Pancreas (tissue), 10 donors: ENCODE measurements around the gene SLC7A8. TPM values are rescaled to one million over a fixed set of nuclear protein-coding genes. Genes with fewer than 3 reads are reported as not detected.

Source experiments
- ATAC-seq, 4 donors: fragments of 200-7000 bp; cut with Tn5 transposase; one replicate each; pipeline versions ENCODE4 v1.8.0 to v1.9.1; 2020; ENCODE audit warnings: mild to moderate bottlenecking in 4 of 4, moderate library complexity in 4 of 4
- DNase-seq, 6 donors: peaks; one replicate each; pipeline ENCODE4 v3.0.0-alpha.2; 2020
- FAIRE-seq: peaks from 2 replicates; lab custom pipeline; 2012; peaks lifted over from hg19 to GRCh38; lab: Jason Lieb, UNC
- H3K27ac ChIP-seq, 4 donors: fragments of 200-600 bp; sonication (generic); 1 replicate in 3 of 4; 2 replicates in 1 of 4; pipeline versions ENCODE4 v1.5.0 to v1.8.0; 2020
- H3K27me3 ChIP-seq, 4 donors: fragments of 200-600 bp; one replicate each; pipeline ENCODE4 v1.8.0; 2021
- H3K36me3 ChIP-seq, 3 donors: fragments of 200-600 bp; sonication (generic) in 1 of 3; one replicate each; pipeline versions ENCODE4 v1.5.0 to v1.8.0; 2020 to 2021
- H3K4me1 ChIP-seq, 3 donors: fragments of 200-600 bp; one replicate each; pipeline ENCODE4 v1.8.0; 2021
- H3K4me3 ChIP-seq, 4 donors: fragments of 200-600 bp; sonication (generic) in 2 of 4; one replicate each; pipeline versions ENCODE4 v1.5.0 to v1.8.0; 2020 to 2021
- H3K9me3 ChIP-seq, 4 donors: fragments of 200-600 bp; one replicate each; pipeline ENCODE4 v1.8.0; 2021
- WGBS, 2 donors: extraction: QIAGEN DNeasy Blood & Tissue Kit; methylation state at CpG; one replicate each; pipeline ENCODE4 v1.1.7; 2013; 5-methylcytosine and 5-hydroxymethylcytosine counted together
- intact Hi-C, 3 donors: fragments of 100-400 bp; cut with DNase I; formaldehyde crosslinking; loops; one replicate each; pipeline versions ENCODE4 v1.11.1 to v1.14.2; 2022
- polyA plus RNA-seq, 2 donors: library from polyadenylated mRNA; stranded (reverse); fragments of 200-250 nt; gene quantifications; one replicate each; pipeline ENCODE4 v1.2.3, GENCODE V29; 2013
- total RNA-seq, 6 donors: library from RNA; stranded (reverse); fragmentation: NEBNext Ultra II Directional in 4 of 6; extraction: Animal tissue kit (Norgen Biotek cat#: 25700) in 4 of 6; gene quantifications; one replicate each; pipeline versions ENCODE4 v1.2.1 to v1.2.4, GENCODE V29; 2021 to 2023
- TF ChIP-seq, protein P1 (sequence below), 4 donors: fragments of 200-600 bp; sonication (generic) in 3 of 4; IDR thresholded peaks; one replicate each; pipeline versions ENCODE4 v1.5.0 to v1.8.0; 2021; ENCODE audit warnings: antibody characterized with exemption in 4 of 4
- donor health status: healthy with polysubstance abuse.
- donor health status: DM: no; HTN: no; CAD: no; lungs with moderate emphysema.
- donor health status: DM: no; HTN: no; CAD: no.
- donor health status: control.
- donor health status: control.
- donor health status: Bipolar disorder and iron deficiency.
- donor health status: DM: yes; HTN: yes; CAD: no.
- donor health status: DM: no; HTN: no; CAD: no.
- donor health status: DM: no; HTN: no; CAD: no.
- donor health status: DM: yes; HTN: yes; CAD: no.

SLC7A8 gene
- total and polyA plus RNA-seq, 8 donors: 11.5 to 70.8 (median 30.5) TPM

DNA sequence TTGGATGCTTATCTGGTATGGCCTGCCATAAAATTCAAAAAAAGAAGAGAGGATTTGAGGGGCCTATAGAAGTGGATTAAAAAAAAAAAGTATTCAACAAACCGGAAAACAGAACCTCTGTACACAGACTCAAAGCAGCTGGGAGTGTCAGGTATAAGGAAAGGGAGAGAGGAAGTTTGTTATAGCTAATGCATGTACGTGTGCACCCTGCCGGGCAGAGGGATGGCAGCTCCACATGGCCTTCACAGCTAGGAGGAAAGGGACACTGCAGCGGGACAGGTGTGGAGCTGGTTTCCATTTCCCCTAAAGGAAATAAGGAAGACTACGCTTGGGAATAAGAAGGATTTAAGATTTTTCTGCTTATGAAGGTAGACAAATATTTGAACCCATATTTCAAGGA lies 21.5 kb downstream of the SLC7A8 start:
- ATAC-seq (peak in 2 of 4 donors; percentile 32 to 45), FAIRE-seq (no peak), DNase-seq (no peak)
- Histone ChIP-seq H3K36me3 (no peaks in the 10 kb centered on the region), H3K4me1 (peaks cover 0 to 29% (median 11%) of the 10 kb centered on the region in 3 donors), H3K9me3 (no peaks in the 10 kb centered on the region), H3K27me3 (no peaks in the 10 kb centered on the region), H3K27ac (peak overlapping the region in 1 of 4 donors; percentile 15), H3K4me3 (no peak overlapping the region)
- 49 to 58% methylated on average over 5 of the region's 5 CpGs for WGBS, 2 donors
- TF ChIP-seq, protein P1, sequence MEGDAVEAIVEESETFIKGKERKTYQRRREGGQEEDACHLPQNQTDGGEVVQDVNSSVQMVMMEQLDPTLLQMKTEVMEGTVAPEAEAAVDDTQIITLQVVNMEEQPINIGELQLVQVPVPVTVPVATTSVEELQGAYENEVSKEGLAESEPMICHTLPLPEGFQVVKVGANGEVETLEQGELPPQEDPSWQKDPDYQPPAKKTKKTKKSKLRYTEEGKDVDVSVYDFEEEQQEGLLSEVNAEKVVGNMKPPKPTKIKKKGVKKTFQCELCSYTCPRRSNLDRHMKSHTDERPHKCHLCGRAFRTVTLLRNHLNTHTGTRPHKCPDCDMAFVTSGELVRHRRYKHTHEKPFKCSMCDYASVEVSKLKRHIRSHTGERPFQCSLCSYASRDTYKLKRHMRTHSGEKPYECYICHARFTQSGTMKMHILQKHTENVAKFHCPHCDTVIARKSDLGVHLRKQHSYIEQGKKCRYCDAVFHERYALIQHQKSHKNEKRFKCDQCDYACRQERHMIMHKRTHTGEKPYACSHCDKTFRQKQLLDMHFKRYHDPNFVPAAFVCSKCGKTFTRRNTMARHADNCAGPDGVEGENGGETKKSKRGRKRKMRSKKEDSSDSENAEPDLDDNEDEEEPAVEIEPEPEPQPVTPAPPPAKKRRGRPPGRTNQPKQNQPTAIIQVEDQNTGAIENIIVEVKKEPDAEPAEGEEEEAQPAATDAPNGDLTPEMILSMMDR (IDR thresholded peaks at IDR 0.05): no peak
- intact Hi-C loops: no loop called here

DNA sequence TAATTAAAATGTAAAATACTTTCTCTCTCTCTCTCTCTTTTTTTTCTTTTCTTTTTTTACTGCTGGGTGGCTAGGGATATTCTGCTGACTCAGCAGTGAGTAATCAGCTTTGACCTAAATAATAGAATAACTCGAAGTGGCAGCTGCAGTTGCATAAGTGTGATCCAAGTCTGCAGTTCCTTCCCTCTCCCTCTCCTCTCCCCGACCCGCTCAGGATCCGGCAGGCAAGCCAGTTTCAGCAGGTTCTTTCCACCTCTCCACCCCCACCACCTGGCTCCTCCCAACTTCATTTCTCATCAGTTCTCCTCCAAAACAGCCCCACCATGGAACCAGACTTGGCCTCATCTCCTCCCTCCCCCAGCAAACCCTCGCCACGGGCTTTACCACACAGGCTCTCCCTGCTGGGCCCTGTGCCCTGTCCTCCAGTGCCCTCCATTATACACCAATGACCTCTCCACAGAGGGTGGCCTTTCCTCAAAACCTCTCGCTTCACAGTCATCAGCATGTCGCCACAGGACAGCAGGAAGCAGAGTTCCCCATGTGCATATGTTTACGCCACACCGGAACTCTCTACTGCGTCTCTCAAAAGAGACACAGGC lies 22.4 kb downstream of the SLC7A8 start:
- WGBS, 2 donors: 46 to 53% methylated on average over 11 of the region's 11 CpGs
- Histone ChIP-seq H3K4me3 (no peak overlapping the region), H3K27ac (peak overlapping the region in 2 of 4 donors; percentile 44 to 62), H3K9me3 (no peaks in the 10 kb centered on the region), H3K27me3 (no peaks in the 10 kb centered on the region), H3K36me3 (no peaks in the 10 kb centered on the region), H3K4me1 (peaks cover 0 to 30% (median 11%) of the 10 kb centered on the region in 3 donors)
- peak in 4 of 6 donors; percentile 51 to 69 (median 60) for DNase-seq
- intact Hi-C loops: no loop called here
- peak; percentile 57 to 80 (median 72) for ATAC-seq
- no peak for FAIRE-seq
- TF ChIP-seq, protein P1 (IDR thresholded peaks at IDR 0.05): no peak

GRCh38 chr14:23159532-23159931 lies 23.9 kb downstream of the SLC7A8 start:
- intact Hi-C loops: no loop called here
- no peak for DNase-seq
- H3K9me3 ChIP-seq: no peaks in the 10 kb centered on the region
- 72 to 87% methylated on average over 1 of the region's 1 CpG for WGBS, 2 donors
- no peaks in the 10 kb centered on the region for H3K27me3 ChIP-seq
- ATAC-seq: no peak
- H3K27ac ChIP-seq: no peak overlapping the region
- no peak overlapping the region for H3K4me3 ChIP-seq
- TF ChIP-seq, protein P1 (IDR thresholded peaks at IDR 0.05): no peak
- FAIRE-seq: no peak
- H3K4me1 ChIP-seq: peaks cover 4 to 34% (median 17%) of the 10 kb centered on the region in 3 donors
- no peaks in the 10 kb centered on the region for H3K36me3 ChIP-seq

DNA sequence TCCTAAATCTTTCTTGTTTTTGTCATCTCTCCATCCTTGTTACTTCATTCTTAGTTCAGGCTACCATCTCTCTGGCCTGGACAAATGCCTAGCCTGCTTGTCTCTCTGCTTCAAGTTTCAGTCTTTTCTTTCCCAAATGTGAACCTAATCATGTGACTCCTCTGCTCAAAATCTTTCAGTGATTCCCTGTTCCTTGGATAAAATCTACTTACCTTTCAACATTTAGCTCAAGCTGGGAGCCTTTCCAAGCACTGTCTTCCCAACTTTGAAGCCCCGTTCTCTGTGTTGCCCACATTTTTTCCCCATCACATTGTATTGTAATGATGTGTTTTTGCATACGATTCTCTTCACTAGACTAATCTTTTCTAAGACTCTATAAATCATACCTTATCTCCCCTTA lies 24.7 kb downstream of the SLC7A8 start:
- ATAC-seq (no peak), FAIRE-seq (no peak), DNase-seq (no peak)
- Histone ChIP-seq H3K4me3 (no peak overlapping the region), H3K27ac (no peak overlapping the region), H3K36me3 (no peaks in the 10 kb centered on the region), H3K4me1 (peaks cover 4 to 34% (median 14%) of the 10 kb centered on the region in 3 donors), H3K9me3 (no peaks in the 10 kb centered on the region), H3K27me3 (no peaks in the 10 kb centered on the region)
- TF ChIP-seq, protein P1 (IDR thresholded peaks at IDR 0.05): no peak
- WGBS, 2 donors: 75 to 91% methylated on average over 2 of the region's 2 CpGs
- intact Hi-C loops: no loop called here

GRCh38 chr14:23154964-23155587 lies 28.4 kb downstream of the SLC7A8 start:
- FAIRE-seq: no peak
- 28 to 33% methylated on average over 10 of the region's 10 CpGs for WGBS, 2 donors
- intact Hi-C loops: no loop called here

More at GRCh38 chr14:23154964-23155587, 28.4 kb downstream of the SLC7A8 start:
- Histone ChIP-seq H3K36me3 (no peaks in the 10 kb centered on the region), H3K27me3 (no peaks in the 10 kb centered on the region), H3K9me3 (no peaks in the 10 kb centered on the region), H3K4me3 (peak overlapping the region in 1 of 4 donors; percentile 17), H3K4me1 (peaks cover 7 to 15% (median 9%) of the 10 kb centered on the region in 3 donors), H3K27ac (peak overlapping the region; percentile 29 to 89 (median 85))
- TF ChIP-seq, protein P1 (IDR thresholded peaks at IDR 0.05): no peak
- DNase-seq (peak in 5 of 6 donors; percentile 80 to 90 (median 82)), ATAC-seq (peak; percentile 77 to 91 (median 84))
